Stimulated activated effector memory CD8-positive, alpha-beta T cell treated with anti-CD3 and anti-CD28 coated beads, Interleukin-12 subunit alpha, Interleukin-12 subunit beta, amount 100 ng/mL, for 72 hours (primary cell): ENCODE measurements around the gene TBC1D22A.
A peak's percentile ranks its signal among the peaks of the same experiment; 100 is the strongest.

Experiments used
- ATAC-seq: fragments of 150-1000 bp; cut with Tn5 transposase; 2 replicates; pipeline ENCODE4 v1.10.0; 2021
- DNase-seq, 2 donors: peaks; one replicate each; pipeline ENCODE4 v3.0.0; 2021 to 2022; ENCODE audit warnings: low spot score in 2 of 2
- H3K27ac Mint-ChIP-seq: one replicate; pipeline ENCODE4 v1.8.0; 2022; ENCODE audit warnings: mild to moderate bottlenecking, mixed read lengths
- H3K36me3 Mint-ChIP-seq: one replicate; pipeline ENCODE4 v1.8.0; 2022; ENCODE audit warnings: mild to moderate bottlenecking, mixed read lengths
- H3K4me1 Mint-ChIP-seq: one replicate; pipeline ENCODE4 v1.8.0; 2022; ENCODE audit warnings: mixed read lengths
- H3K4me3 Mint-ChIP-seq: one replicate; pipeline ENCODE4 v1.8.0; 2022; ENCODE audit warnings: mild to moderate bottlenecking, mixed read lengths
- H3K9me3 Mint-ChIP-seq: one replicate; pipeline ENCODE4 v1.8.0; 2022; ENCODE audit warnings: mixed read lengths

TBC1D22A gene

GRCh38 chr22:47187176-47187957 is 424.9 kb downstream of the TBC1D22A start:
- Mint-ChIP-seq H3K4me3 (no peak overlapping the region), H3K27ac (no peak overlapping the region), H3K4me1 (no peaks in the 10 kb centered on the region), H3K9me3 (peaks cover 24% of the 10 kb centered on the region), H3K36me3 (no peaks in the 10 kb centered on the region)
- ATAC-seq, result no peak
- no peak for DNase-seq

DNA sequence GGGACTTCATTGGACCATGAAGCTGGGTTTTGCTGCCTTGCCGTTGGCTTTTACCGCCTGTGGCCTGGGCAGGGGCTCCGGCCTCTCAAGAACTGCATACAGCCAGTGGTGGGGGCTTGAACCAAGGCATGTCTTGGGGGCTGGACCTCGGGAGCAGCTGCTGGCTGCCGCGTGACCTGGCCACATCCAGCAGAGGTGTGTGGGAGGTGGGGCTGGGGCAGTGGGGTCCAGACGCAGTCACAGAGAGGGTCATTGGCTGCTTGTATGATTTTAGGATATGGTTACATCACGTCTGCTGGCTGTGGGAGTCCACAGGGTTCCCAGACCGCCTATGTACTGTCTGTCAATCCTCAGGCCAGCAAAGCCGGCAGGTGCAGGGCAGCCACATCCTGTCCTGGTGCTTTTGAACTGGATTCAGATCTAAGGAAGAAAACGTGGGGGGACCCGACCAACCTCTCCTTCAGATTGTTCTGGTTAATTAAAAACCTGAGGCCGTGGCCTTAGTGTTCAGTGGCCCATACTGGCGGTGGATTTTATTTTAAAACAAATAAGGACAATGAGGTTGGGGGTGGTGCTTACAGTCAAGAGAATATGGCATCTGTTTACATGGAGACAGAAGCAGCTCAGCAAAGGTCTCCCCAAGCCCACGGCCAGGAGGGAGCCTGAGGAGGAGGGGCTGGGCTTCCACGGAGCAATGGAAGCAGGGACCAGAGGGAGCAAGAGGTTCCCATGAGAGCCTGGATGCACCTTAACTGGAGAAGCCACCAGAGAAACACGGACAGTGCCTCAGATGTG is 426.0 kb downstream of the TBC1D22A start:
- ATAC-seq (no peak), DNase-seq (no peak)
- Mint-ChIP-seq H3K4me1 (no peaks in the 10 kb centered on the region), H3K36me3 (no peaks in the 10 kb centered on the region), H3K4me3 (no peak overlapping the region), H3K9me3 (peaks cover 19% of the 10 kb centered on the region), H3K27ac (no peak overlapping the region)

DNA sequence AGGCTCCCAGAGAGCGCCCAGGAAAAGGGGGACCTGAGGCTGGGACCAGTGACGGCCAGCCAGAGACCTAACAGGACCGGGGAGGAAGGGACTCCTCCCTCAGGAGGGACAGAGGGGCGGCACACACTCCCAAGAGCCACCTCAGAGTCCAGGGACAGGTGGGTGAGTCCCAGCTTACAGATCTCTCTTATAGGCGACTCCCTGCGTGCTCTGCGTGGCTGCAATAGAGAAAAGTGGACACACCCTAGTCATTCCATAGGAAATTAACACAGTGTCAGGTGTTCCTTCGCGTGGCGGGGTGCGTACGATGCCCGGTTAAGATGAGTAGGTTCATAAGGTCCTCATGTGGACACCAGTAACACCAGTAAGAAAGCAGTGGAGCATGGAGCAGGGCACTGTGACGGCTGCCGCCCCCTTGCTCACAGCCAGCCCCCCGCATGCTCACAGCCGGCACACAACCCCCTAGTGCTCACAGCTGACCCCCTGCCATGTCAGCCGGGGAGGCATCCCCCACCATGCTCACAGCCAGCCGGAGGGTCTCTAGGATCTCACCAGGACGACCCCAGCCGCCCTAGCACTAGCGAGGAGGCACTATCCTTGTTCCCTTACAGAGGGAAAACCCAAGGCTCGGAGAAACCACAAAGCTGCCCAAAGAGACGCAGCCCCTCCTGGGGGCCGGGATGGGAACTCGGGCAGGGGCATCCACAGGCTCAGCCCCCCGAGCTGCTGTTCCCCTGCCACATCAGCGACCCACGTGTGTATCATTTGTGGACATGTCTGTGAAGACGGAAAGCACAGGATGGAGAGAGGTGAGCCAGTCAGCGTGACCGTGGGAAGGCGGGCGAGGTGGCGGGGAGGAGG is 426.8 kb downstream of the TBC1D22A start:
- DNase-seq (no peak), ATAC-seq (no peak)
- H3K36me3 Mint-ChIP-seq, result no peaks in the 10 kb centered on the region
- peaks cover 17% of the 10 kb centered on the region for H3K9me3 Mint-ChIP-seq
- H3K4me3 Mint-ChIP-seq, result no peak overlapping the region
- H3K27ac Mint-ChIP-seq, result no peak overlapping the region
- H3K4me1 Mint-ChIP-seq, result no peaks in the 10 kb centered on the region

DNA sequence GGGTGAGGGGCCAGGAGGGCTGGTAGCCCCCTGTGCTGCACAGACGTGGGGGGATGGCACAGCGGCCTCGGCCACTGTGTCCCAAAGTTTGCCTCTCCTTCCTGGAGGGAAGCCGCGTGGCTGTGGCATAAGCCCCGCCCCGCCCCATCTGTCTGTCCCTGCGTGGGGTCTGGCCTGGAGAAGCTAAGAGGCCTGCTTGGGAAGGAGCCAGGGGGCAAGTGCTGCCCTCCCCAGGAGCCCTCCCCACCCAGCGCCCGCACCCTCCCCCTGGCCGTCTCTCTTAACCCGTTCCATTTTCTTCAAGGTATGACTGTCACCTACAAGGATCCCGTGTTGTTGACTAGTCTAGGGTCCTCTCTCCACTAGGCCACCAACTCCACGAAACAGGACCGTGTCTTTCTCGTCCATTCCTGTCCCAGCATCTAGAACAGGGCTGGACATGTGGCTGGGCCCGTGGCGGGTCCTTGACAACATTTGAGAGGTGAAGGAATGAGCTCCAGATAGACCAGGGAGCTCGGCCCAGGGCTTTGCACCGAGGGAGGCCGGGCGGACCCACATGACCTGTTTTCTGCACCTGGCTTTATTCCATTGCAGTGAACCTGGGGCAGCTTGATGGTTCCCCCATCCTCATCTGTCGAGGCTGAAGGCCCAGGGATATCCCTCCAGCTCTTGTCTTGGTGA is 428.0 kb downstream of the TBC1D22A start:
- ATAC-seq (no peak), DNase-seq (no peak)
- H3K27ac Mint-ChIP-seq, result no peak overlapping the region
- H3K4me1 Mint-ChIP-seq, result no peaks in the 10 kb centered on the region
- no peaks in the 10 kb centered on the region for H3K36me3 Mint-ChIP-seq
- H3K4me3 Mint-ChIP-seq, result no peak overlapping the region
- peaks cover 7% of the 10 kb centered on the region for H3K9me3 Mint-ChIP-seq

DNA sequence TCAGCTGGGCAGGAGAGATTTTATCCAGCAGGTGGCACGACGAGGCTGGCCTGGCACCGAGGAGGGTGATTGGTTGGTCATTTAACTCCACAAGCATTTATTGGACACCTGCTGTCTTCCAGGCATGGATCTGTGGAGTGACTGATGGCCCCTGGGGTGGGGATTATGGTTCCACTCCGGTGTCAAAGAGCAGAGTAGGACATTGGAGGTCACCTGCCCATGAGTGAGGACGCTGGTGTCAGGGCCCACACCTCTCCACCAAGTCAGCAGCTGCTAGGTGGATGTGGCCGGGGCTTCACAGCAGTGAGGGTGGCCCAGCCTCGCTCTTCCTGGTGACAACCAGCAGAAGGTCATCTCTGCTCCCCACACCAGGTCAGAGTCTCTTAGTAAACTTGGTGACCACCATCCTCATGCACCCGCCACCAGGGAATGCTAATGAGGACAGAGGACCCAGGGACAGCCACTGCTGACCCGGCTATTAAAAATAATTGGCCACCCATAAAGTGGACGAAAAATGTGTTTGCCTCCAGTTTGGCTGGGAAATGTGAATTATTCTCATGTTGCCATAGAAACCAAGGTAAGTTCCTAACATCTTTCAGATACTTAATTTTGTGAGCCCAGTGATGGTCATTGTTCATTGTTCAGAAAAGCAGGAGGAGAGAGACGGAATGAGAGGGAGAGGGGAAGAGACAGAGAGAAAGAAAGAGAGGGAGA is 428.7 kb downstream of the TBC1D22A start:
- H3K9me3 Mint-ChIP-seq, result peaks cover under 1% of the 10 kb centered on the region
- ATAC-seq (no peak), DNase-seq (no peak)
- no peak overlapping the region for H3K4me3 Mint-ChIP-seq
- H3K36me3 Mint-ChIP-seq, result no peaks in the 10 kb centered on the region
- H3K27ac Mint-ChIP-seq, result no peak overlapping the region
- no peaks in the 10 kb centered on the region for H3K4me1 Mint-ChIP-seq

DNA sequence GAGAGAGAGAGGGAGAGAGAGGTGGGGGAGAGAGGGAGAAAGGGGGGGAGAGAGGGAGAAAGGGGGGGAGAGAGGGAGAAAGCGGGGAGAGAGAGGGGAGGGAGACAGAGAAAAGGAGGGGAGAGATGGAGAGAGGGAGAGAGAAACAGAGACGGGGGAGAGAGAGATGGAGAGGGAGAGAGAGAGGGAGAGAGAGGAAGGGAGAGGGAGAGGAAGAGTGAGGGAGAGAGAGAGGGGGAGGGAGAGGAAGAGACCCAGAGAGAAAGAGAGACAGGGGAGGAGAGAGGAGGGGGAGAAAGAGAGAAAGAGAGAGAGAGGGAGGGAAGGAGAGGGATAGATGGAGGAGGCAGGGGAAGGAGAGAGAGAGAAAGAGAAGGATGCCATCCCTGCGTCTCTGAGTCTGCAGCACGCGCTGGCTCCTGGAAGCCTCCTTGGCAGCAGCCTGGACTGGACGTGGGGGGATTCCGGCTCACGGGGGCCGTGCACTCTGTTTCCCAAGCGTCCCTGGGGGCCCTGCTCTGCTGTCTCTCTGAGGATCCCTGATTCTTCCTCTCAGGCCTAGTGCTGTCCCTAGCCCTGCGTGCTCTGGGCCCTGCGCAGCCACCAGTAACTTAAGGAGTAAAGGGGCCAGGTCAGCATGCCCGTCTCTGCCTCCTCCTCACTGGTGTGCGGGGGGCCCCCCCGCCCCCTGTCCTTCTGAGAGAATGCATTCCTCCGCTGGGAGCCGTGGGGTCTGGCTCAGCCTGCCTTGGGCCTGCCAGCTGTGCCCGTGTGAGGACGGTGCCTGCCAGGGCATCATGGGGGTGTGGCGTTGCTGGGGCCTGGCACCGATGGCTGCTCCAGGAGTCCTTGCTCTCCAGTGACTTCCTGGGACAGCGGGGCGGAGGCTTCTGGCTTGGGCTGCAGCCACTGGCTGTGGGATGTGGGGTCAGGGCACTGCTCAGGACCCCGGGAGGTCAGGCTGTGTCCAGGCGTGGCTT is 429.5 kb downstream of the TBC1D22A start:
- no peaks in the 10 kb centered on the region for H3K4me1 Mint-ChIP-seq
- DNase-seq (no peak), ATAC-seq (no peak)
- no peaks in the 10 kb centered on the region for H3K36me3 Mint-ChIP-seq
- H3K4me3 Mint-ChIP-seq, result no peak overlapping the region
- no peaks in the 10 kb centered on the region for H3K9me3 Mint-ChIP-seq
- H3K27ac Mint-ChIP-seq, result no peak overlapping the region

DNA sequence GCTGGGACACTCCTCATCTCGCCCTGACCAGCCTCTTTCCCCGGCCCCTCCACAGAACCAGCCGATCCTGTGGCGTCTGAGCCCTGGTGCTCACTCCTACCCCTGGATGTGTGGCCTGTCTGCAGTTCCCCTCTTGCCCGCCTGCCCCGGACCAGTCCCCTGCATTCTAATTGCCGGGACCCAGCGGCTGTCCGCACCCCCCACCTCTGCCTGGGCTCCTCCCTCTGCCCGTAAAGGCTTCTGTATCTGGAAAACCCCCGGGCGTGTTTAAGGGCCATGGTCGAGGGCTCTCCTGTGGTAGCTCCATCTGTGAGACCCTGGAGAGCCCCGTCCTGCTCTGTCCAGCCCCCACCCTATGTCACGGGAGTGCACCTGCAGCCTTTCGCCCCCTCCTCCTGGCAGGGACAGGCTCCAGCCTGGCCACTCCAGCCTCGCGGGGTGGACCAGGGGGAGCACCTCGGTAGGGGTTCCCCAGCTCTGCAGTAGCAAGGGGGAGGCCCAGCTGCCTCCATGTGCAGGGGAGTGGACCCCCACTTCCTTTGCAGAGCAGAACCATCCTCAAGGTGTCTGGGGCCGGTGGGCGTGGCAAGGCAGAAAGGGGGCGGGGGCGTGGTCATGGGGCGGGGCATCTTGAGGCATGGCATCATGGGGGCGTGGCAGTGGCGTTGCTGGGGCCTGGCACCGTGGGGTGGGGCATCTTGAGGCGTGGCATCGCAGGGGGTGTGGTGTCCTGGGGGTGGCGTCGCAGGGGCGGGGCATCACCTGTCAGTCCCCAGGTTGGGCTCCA is 430.4 kb downstream of the TBC1D22A start:
- ATAC-seq (peak; percentile 22), DNase-seq (no peak)
- Mint-ChIP-seq H3K4me1 (no peaks in the 10 kb centered on the region), H3K9me3 (no peaks in the 10 kb centered on the region), H3K27ac (no peak overlapping the region), H3K4me3 (no peak overlapping the region), H3K36me3 (no peaks in the 10 kb centered on the region)

GRCh38 chr22:47193606-47194329 is 431.3 kb downstream of the TBC1D22A start:
- DNase-seq (no peak), ATAC-seq (no peak)
- Mint-ChIP-seq H3K36me3 (no peaks in the 10 kb centered on the region), H3K27ac (no peak overlapping the region), H3K4me3 (no peak overlapping the region), H3K4me1 (no peaks in the 10 kb centered on the region), H3K9me3 (no peaks in the 10 kb centered on the region)

DNA sequence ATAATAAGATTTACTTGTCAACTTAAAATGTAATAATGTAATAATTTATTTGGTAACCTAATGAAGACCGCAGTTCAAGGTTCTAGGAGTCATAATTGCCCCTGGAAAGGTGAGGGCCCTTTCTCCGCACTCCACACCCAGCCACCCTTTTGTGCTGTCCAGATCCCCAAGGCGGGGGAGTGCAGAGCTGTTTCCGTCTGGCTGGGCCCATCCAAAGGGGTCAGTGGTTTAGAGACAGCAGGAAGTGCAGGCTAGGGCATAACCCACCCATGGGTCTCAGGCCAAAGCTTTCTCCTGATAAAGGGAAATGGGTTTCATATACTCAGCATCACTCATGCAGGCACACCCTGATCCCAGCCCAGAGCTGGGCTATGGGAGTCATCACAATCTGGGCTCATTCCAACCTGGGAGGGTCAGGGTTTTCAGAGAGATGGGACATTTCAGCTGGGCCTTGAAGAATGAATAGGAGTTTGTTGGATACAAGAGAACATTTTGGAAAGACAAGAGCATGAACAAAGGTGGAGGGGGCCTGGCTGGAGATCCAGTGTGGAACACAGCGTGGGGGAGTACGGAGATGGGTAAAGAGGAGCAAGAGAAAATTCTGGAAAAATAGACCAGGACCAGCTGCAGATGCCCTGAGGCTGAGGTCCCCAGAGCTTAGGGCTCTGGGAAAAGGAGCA is 432.2 kb downstream of the TBC1D22A start:
- Mint-ChIP-seq H3K4me3 (no peak overlapping the region), H3K36me3 (no peaks in the 10 kb centered on the region), H3K9me3 (no peaks in the 10 kb centered on the region), H3K4me1 (no peaks in the 10 kb centered on the region), H3K27ac (no peak overlapping the region)
- DNase-seq (no peak), ATAC-seq (no peak)

DNA sequence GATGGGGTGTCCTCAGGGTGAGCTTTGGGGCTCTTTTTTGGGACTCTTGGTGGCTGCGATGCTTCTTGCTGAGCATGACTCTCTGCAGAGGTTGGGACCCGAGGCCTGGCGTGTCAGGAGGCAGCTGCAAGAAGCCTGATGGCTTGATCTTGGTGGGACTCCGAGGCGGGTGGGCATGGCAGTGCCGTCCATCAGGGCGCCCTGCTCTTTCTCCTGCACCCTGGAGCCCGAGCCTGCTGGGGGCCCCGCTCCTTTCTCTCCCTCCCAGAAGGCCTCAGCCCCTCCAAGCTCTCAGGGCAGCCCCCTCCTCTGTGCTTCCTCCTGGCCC is 432.7 kb downstream of the TBC1D22A start:
- H3K4me1 Mint-ChIP-seq, result no peaks in the 10 kb centered on the region
- DNase-seq (no peak), ATAC-seq (no peak)
- H3K9me3 Mint-ChIP-seq, result no peaks in the 10 kb centered on the region
- H3K36me3 Mint-ChIP-seq, result no peaks in the 10 kb centered on the region
- H3K27ac Mint-ChIP-seq, result no peak overlapping the region
- no peak overlapping the region for H3K4me3 Mint-ChIP-seq

DNA sequence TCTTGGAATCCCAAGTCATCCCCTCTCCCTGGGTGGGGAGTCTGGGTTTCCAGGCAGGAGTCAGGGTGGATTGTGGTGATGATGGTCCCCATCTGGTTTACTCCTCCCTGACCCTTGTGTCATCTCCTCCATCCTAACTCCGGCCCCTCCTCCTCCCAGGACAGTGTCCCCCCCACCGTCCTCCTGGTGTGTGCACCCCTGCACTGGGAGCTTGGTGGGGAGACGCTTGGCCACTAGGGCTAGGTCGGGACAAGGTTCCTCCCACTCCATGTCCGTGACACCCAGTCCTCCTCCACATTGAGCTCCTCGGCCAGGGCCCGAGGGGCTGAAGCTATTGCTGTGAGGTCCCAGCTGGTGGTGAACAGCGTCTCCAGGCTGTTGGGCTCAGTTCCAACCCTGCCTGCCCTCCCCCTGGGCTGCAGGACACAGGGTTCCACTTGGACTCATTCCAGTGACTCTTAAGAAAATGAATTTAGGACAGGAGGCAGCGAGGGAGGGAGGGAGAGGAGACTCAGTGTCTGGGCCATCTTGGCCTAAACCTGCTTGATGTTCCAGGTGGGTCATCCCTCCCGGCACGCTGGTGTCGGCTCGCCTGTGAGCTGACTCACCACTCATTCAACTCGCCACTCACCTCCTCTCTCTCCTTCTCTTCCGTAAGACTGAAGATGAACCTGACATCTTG is 433.2 kb downstream of the TBC1D22A start:
- Mint-ChIP-seq H3K9me3 (no peaks in the 10 kb centered on the region), H3K4me3 (no peak overlapping the region), H3K36me3 (peaks cover 3% of the 10 kb centered on the region), H3K4me1 (no peaks in the 10 kb centered on the region), H3K27ac (no peak overlapping the region)
- DNase-seq, result no peak
- no peak for ATAC-seq
